IPS-NIHi7 (cell line): ENCODE results near the gene ITIH3.

Source experiments
- DNase-seq: peaks from one replicate; pipeline ENCODE4 v3.0.0; 2012; ENCODE audit warnings: mixed read lengths; ENCODE audit errors: extremely low spot score

The ITIH3 gene

DNA sequence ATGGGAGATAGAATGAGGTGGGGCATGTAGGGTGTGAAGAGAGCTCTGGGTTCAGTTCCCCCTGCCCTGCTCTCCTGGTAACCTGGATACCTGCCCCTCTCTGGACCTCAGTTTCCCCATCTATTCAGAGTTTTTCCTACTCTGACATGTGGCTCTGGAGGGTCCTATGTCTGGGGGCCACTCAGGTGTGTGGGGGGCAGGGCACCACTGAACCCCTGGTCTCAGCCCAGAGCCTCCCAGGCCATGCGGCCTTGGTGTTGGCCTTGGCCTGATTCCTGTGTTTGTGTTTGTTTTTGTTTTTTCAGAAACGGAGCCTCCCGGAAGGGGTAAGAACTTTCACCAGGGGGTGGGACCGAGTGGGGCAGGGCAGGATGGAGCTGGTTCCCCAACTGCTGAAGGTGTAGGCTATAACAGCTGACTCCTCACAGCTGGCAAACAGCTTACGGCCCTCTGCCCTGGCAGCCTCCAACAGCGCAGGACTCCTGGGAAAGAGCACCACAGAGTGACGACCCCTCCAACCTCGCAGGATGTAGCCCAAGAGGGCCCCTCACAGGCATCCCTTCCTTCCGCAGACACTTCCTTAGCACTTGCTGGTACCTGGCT is 803 bp downstream of the ITIH3 start:
- DNase-seq, result no peak

DNA sequence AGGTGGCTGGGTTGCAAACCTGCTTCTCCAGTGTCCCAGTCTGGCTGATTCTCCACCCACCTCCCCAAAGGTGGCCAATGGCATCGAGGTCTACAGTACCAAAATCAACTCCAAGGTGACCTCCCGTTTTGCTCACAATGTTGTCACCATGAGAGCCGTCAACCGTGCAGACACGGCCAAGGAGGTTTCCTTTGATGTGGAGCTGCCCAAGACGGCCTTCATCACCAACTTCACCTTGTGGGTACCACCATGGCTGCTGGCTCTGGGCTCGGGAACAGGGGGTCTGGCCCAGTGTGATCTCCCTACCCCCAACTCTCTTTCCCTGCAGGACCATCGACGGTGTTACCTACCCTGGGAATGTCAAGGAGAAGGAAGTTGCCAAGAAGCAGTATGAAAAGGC is 1.8 kb downstream of the ITIH3 start:
- DNase-seq, result no peak

DNA sequence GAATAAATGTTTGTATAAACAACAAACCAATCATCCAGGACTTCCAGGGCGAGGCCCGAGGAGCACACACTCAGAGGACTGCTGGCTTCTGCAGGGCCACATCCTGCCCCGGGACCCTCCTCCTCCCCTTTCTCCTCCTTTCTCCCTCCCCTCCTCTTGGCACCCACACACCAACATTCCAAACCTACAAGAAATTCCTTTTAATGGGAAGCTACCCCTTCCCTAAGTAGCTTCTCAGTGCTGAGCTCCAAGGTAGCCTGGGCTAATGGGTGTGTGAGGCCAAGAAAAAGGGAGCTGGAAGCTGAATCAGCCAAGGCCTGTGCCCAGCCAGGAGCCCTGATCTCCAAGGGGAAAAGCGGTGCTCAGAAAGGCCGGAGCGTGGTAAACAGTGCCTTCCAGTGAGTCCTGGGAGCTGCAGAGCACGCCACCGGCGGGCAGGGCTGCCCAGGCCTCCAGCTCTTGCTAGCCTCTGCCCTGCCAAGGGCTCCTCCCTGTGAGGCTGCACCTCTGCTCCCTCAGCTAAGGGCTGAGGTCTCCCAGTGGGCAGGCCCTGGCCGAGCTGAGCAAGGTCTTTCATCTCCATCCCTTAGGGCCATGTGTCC is 3.9 kb downstream of the ITIH3 start:
- DNase-seq, result no peak

GRCh38 chr3:52798978-52799476 is 4.4 kb downstream of the ITIH3 start:
- peak; percentile 95 for DNase-seq

DNA sequence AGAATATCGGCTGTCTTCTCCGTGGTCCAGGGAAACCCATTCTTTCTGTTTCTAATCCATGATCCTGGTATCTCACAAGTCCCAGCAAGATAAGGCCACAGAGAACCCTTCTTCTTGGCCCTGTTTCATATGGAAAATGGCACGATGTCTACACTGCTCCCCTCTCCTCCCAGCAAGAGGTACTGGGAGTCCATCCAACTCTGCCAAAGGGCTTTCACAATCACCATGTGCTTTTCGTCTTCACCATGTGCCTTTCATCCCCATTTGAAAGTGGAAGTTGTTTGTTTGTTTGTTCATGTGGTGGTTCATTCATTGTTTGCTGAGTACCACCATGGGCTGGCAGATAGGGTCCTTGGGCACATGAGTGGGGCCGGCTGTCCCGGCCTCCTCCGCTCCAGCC is 5.5 kb downstream of the ITIH3 start:
- no peak for DNase-seq

DNA sequence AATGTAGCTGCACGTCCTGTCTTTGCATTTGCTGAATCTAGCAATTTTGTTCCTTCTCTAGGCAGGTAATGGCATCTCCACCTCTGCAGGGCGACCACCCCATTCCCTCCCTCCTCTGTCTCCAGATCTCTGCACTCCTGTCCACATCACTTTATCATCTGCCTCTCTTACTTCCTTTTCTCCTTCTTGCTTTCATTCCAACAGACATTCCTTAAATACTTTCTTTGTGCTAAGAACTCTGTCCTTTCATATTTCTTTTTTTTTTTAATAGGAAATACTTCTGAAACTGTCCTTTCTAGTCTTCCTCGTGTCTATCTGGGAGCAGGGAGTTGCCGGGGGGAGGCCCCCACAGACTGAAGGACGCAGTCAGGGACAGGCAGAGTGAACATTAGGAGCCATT is 7.2 kb downstream of the ITIH3 start:
- DNase-seq, result no peak

DNA sequence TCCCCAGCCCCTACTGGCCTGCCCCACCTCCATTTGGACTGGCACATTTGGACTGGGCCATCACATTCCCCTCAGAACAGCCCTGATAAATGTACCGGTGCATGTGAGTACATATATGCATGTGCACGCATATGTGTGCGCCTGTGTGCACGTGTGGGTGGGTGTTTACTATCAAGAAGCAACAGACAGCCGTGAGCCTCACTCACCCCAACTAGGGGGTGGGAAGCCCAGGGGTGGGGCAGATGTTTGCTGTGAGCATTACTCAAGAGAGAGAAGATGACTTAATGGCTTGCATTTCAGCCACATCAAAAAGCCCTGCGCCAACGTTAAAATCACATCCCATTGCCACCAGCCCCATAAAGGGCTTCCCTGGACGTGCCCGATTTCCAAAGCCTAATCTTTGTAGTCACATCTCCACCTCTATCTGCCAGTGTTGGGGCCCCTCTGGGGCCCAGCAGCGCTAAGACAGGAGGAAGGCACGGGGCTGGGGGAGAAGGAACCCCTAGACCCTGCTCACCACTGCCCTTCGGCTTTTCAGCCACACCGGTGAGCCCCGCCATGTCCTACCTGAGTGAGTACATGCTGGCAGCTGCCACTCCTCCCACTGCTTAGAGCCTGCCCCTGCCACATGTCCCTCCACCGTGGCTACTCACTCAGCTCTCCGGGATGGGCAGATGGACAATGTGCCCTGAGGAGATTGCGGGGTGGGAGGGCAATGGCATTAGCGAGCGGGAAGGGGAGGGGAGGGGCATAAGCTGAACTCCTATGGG is 10.9 kb downstream of the ITIH3 start:
- DNase-seq, result no peak

GRCh38 chr3:52809149-52809548 is 14.6 kb downstream of the ITIH3 start:
- no peak for DNase-seq

DNA sequence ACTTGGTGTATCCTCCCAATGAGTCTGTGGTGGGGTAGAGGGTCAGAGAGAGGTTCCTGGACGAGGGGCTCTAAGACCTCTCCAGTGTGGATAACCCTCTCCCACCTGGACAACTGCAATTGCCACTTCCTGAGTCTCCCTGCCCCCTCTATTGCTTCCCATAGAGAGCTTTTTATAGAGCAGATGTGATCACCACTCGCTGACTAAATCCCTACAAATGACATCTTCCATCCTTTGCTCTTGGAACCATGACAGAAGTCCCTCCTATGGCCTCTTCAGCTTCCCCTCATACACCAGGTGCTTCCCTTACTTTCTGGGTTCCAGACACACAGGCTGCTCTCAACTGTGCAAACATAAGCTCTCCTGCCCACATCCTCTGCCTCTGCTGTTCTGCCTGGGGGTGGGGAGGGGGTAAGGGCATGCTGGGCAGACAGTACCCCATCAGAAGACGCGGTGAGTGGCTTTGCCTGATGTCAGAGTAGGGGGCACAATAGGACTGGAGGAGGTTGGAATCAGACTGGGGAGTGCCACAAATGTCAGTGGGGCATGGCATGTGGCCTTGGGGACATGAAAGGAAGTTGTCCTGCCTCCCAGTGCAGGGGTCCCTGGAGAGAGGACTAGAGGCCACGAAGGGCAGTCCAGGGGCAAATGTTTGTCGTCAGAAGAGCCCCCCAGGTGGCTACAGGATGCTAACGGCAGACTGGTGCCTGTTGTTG is 15.2 kb downstream of the ITIH3 start:
- no peak for DNase-seq

DNA sequence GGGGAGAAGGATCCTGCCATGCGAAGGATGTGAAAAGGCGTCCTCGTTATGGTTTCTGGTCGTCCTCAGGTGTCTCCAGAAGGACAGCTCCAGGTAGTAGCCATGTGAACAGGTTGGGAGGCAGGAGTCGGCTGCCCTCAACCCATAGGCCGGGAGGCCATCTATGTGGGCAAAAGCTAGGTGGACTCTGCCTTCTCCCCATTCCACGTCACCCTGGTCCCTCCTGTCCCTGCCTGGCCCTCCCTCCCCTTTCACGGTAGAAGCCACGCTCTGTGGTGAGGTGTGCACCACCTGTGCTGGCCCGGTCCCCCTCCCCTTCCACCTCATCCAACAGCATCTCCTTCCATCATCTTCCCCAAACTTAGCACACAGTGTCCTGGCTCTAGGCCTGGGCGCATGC is 16.3 kb downstream of the ITIH3 start:
- no peak for DNase-seq

DNA sequence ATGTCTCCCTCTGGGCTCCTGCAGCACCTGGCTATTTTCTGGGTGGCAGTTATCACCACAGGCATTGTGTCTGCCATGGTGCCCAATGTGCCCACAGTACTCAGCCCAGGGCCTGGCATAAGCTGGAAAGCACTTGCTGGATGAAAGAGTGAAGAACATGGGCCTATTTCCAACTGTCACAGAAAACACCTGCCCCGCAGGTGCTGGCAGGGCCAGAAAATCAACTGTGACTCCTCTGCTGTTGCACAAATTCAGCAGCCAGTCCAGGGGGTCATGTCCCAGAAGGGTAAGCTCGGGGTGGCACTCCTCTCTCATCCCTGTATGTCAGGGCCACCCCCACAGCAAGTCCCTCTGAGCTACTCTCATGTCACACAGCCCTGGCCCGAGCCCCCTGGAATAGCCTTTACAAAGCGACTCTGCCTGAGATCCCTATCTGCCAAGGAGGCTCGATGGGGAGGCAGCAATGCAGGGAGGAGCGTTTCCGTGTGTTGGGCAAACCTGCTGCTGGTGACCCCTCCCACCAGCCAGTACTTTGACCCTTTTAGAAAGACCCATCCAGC is 16.9 kb downstream of the ITIH3 start:
- DNase-seq, result no peak

DNA sequence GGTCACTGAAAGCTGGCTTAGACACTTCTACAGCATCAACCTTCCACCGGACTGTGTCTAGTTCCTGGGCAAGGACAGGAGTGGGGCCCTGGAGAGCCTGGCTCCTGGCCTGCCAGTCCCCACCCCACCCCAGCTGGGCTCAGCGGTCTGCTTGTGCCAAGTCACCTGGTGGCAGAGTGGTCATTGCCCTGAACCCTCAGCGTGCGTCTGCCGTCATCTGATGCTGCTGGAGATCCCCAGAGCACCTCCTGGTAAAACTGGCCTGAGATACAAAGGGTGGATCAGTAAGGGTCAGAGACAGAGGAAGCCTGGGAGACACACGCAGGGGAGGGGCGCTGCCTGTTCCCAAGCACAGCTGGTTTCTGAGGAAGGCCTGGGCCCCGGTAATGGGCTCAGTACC is 19.2 kb downstream of the ITIH3 start:
- no peak for DNase-seq

GRCh38 chr3:52816199-52816598 is 21.6 kb downstream of the ITIH3 start:
- no peak for DNase-seq

- DNase-seq, result no peak
Observed at GRCh38 chr3:52816654-52817053, 22.1 kb downstream of the ITIH3 start.

DNA sequence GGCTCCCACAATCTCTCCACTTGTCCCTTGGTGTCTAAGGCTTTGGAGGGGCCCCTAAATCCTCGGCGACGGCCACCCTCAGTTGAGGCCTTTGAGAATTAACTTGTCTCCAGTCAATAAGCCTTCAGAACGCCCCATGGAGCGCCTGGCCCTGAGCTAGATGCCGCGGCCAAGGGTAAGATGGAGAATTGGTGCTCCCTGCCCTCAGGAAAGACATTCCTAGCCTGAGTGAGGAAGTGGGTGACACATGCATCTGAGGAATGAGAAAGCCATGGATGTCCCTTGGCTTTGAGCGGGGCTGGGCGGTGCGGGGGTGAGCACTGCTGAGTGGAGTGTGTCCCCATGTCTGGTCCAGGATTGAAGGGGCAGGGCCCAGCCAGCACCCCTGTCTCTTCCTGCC is 22.6 kb downstream of the ITIH3 start:
- no peak for DNase-seq

DNA sequence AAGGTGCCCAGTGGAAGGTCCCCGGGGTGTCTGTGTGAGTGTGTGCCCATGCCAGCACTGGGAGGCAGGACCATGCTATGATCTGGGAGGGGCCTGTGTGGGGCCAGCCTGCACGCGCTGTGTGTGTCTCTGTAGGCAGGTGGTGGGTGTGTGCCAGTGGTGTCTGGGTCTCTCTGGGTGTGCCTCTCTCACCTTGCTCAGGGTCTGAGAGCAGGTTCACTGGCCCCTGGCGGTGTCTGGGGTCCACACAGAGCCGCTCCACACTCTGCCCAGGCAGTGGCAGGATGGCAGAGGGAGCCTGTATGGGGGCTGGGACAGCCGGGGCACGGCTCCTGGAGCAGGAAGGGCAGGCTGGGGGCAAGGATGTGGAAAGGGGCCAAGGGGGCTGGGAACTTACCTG is 23.3 kb downstream of the ITIH3 start:
- DNase-seq, result no peak

DNA sequence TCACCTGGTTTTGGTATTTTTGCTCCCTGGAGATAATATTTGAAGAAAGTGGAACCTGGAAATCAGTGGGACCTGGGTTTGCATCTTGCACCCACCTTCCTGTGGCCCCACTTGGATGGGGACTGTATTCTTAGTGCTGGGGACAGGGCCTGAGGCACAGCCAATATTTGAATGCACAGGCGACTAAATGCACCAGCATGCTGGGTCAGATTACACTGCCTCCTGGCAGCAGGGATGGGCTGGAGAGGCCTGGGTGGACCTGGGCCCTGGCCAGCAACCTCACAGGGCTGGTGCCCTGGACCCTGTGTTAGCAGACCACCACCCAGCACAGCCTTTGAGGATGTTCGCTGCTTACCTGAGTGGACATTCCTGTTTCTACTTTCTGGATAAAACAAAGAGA is 25.3 kb downstream of the ITIH3 start:
- DNase-seq, result no peak

DNA sequence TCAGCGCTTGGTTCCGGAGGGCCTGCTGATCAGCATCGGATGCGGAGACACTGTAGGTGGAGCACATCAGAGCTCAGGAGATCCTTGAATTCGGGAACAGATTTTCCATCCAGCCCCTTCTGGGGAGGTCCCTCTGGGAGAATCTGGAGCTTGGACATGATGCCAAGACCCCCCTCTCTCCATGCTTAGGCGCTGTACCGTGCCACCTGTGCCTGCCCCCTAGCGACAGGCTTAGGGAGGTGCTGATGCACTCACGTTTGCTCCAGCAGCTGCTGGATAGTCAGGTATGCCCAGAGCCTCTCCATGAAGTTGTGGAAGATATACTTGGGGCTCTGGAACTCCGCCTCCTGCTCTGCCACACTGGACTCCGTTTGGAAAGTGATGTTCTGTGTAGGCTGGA is 26.1 kb downstream of the ITIH3 start:
- DNase-seq, result peak; percentile 92

GRCh38 chr3:52822363-52822762 is 27.8 kb downstream of the ITIH3 start:
- DNase-seq, result no peak

- DNase-seq, result no peak
Observed at GRCh38 chr3:52824037-52824436, 29.4 kb downstream of the ITIH3 start.

GRCh38 chr3:52827441-52827840 is 32.8 kb downstream of the ITIH3 start:
- DNase-seq, result no peak

- DNase-seq, result peak; percentile 43
Observed at GRCh38 chr3:52827866-52828376, 33.3 kb downstream of the ITIH3 start.
